Measurements from ENCODE around the gene SCCPDH. TPM values are rescaled to one million over a fixed set of nuclear protein-coding genes. Genes with fewer than 3 reads are reported as not detected.

Gene SCCPDH
- total RNA-seq, 4 donors from 2014 or later = 28.3 to 43.0 (median 35.1) TPM

DNA sequence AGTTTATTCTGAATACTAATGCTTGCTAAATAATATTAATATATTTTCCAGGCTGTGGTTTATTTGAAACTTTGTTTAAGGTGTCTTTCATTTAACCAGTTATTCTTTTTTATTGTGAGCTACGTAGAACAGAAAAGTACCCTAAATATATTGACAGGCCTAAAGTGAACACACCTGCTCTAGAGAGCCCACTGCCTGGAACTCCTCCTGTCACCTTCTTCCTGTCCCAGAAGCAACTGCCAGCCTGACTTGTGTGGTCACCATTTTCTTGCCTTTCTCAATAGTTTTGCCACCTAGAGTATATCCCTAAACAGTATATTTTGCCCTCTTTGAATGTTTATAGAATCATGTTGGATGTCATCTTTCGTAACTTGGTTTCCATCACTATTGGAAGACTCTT, 48.5 kb downstream of the SCCPDH start:
- Histone ChIP-seq H3K27me3 (no peaks in the 10 kb centered on the region), H3K36me3 (peaks cover 3 to 36% of the 10 kb centered on the region in 2 donors), H3K4me1 (no peaks in the 10 kb centered on the region), H3K4me3 (no peak overlapping the region), H3K27ac (no peak overlapping the region), H3K9me3 (no peaks in the 10 kb centered on the region)
- DNase-seq (no peak), ATAC-seq (no peak)
- TF ChIP-seq POLR2A (IDR thresholded peaks at IDR 0.05) = no peak
- TF ChIP-seq, protein P1, sequence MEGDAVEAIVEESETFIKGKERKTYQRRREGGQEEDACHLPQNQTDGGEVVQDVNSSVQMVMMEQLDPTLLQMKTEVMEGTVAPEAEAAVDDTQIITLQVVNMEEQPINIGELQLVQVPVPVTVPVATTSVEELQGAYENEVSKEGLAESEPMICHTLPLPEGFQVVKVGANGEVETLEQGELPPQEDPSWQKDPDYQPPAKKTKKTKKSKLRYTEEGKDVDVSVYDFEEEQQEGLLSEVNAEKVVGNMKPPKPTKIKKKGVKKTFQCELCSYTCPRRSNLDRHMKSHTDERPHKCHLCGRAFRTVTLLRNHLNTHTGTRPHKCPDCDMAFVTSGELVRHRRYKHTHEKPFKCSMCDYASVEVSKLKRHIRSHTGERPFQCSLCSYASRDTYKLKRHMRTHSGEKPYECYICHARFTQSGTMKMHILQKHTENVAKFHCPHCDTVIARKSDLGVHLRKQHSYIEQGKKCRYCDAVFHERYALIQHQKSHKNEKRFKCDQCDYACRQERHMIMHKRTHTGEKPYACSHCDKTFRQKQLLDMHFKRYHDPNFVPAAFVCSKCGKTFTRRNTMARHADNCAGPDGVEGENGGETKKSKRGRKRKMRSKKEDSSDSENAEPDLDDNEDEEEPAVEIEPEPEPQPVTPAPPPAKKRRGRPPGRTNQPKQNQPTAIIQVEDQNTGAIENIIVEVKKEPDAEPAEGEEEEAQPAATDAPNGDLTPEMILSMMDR (IDR thresholded peaks at IDR 0.05 in 4 of 5, conservative IDR thresholded peaks at IDR 0.05 in 1 of 5) = no peak
- intact Hi-C loops (cut with DNase I; ENCODE audit: low total_unique reads) = no loop called here
- in situ Hi-C loops (cut with MboI; ENCODE audit: low sequenced_read_pairs in 4 of 4) = no loop called here

DNA sequence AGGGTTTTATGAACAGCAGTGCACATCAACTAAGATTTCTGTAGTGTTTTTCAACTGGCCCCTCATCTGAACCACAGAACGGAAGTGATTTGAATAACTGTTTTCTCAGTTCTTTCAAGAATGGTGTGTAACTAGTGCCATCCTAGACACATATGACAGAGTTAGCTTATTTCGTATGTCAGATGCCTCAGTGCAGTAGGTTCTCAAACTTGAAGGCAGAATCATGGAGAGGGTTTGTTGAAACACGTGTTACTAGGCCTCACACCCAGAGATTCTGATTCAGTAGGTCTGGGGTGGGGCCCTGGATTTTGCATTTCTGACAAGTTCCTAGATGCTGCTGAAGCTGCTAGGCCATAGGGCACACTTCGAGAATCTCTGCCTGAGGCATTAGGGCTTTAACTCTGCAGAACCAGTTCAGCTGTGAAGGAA, 49.0 kb downstream of the SCCPDH start:
- peaks cover 3 to 37% of the 10 kb centered on the region in 2 donors for H3K36me3 ChIP-seq
- intact Hi-C loops (cut with DNase I; ENCODE audit: low total_unique reads) = no loop called here

DNA sequence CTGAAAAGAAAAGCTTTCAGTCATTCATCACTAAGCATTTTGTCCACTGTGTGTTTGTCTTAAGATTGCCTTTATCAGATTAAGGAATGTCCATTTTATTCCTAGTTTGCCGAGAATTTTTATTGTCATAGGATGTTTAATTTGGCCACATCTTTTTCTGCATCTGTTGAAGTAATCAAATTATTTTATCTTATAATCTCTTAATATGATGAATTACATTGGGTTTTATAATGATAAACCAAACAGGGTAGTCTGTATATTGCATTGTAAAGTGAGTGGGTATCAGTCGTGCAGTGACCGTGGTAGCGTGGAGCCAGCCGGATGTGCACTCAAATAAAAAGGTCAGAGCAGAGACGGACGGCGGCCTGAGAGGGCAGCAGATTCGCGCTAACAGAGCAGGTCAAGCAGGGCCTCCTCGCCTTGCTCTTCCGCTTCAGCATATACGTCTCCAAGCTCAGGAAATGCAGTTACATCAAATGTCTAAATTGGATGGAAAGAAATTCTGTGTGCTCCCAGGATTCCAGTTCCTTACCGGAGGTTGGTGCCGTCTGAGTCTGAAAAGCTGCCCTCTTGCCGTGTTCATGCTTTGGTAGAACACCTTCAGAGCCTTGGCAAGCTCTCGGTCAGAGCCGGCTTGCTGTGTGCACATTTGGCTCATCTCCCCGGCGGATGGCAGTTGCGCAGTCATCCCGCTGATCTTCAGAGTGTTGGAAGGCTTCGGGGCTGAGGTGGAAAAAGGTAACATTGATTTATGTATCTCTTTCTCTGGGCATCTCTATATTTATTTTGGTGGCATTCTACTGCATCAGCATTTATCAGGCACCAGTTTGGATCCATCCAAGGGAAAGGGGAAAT, 51.5 kb downstream of the SCCPDH start:
- no peaks in the 10 kb centered on the region for H3K9me3 ChIP-seq
- in situ Hi-C loops (cut with MboI; ENCODE audit: low sequenced_read_pairs in 4 of 4) (no loop called here), intact Hi-C loops (cut with DNase I; ENCODE audit: low total_unique reads) (no loop called here)
- TF ChIP-seq, protein P1 (IDR thresholded peaks at IDR 0.05 in 4 of 5, conservative IDR thresholded peaks at IDR 0.05 in 1 of 5) = no peak
- TF ChIP-seq POLR2A (IDR thresholded peaks at IDR 0.05) = no peak
- peaks cover 0 to 4% of the 10 kb centered on the region in 2 donors for H3K4me1 ChIP-seq
- peaks cover 3 to 42% of the 10 kb centered on the region in 2 donors for H3K36me3 ChIP-seq
- H3K27ac ChIP-seq = no peak overlapping the region
- no peak overlapping the region for H3K4me3 ChIP-seq
- ATAC-seq (peak in 1 of 2 donors; percentile 53), DNase-seq (no peak)
- H3K27me3 ChIP-seq = no peaks in the 10 kb centered on the region

More for the DNA sequence above, 49.0 kb downstream of the SCCPDH start:
- no peaks in the 10 kb centered on the region for H3K9me3 ChIP-seq
- no peak for TF ChIP-seq POLR2A (IDR thresholded peaks at IDR 0.05)
- TF ChIP-seq, protein P1 (IDR thresholded peaks at IDR 0.05 in 4 of 5, conservative IDR thresholded peaks at IDR 0.05 in 1 of 5) = no peak
- DNase-seq (no peak), ATAC-seq (no peak)
- H3K4me3 ChIP-seq = no peak overlapping the region
- no peaks in the 10 kb centered on the region for H3K4me1 ChIP-seq
- H3K27me3 ChIP-seq = no peaks in the 10 kb centered on the region
- in situ Hi-C loops (cut with MboI; ENCODE audit: low sequenced_read_pairs in 4 of 4) = no loop called here
- no peak overlapping the region for H3K27ac ChIP-seq

DNA sequence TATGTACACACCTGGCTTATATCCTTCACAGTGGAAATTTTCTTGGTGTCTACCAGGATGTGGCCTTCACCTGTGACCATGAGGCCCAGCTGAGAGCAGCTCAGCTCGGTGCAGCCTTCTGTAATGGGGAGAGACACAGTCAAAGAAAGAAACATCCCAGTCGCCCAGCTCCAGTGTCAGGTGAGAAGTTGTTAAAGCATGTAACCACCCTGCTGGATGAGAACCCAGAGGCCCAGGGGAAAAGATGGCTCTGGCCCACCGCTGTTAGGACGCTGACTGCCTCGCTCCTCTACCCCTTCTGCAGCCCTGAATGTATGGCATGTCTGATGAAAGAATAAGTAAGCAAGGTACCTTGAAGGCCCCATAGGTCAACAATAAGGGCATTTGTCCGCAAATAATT, 52.7 kb downstream of the SCCPDH start:
- Histone ChIP-seq H3K36me3 (peaks cover 3 to 39% of the 10 kb centered on the region in 2 donors), H3K27me3 (no peaks in the 10 kb centered on the region), H3K4me1 (peaks cover 2 to 4% of the 10 kb centered on the region in 2 donors), H3K4me3 (no peak overlapping the region), H3K27ac (no peak overlapping the region), H3K9me3 (no peaks in the 10 kb centered on the region)
- no peak for ATAC-seq
- in situ Hi-C loops (cut with MboI; ENCODE audit: low sequenced_read_pairs in 4 of 4) (no loop called here), intact Hi-C loops (cut with DNase I; ENCODE audit: low total_unique reads) (no loop called here)
- TF ChIP-seq, protein P1 (IDR thresholded peaks at IDR 0.05 in 4 of 5, conservative IDR thresholded peaks at IDR 0.05 in 1 of 5) = no peak
- TF ChIP-seq POLR2A (IDR thresholded peaks at IDR 0.05) = no peak
- no peak for DNase-seq

All from gastrocnemius medialis (tissue), 4 donors.